ENCODE measurements around the gene MTNR1A.
"Not testable (repeated sequence)": the region's sequence is repeated elsewhere in the genome, so short reads cannot be mapped to it uniquely, and the experiment has no call there.

MTNR1A gene

GRCh38 chr4:186563761-186564160 is 8.4 kb upstream of the MTNR1A start:
- no peak for DNase-seq (ENCODE audit: low read depth in 2 of 2, low spot score in 1 of 2)

- DNase-seq (ENCODE audit: low read depth in 2 of 2, low spot score in 1 of 2) = no peak
These were observed 6.4 kb upstream of the MTNR1A start for GRCh38 chr4:186561748-186562147.

- no peak for DNase-seq (ENCODE audit: low read depth in 2 of 2, low spot score in 1 of 2)
These were observed 5.3 kb upstream of the MTNR1A start for GRCh38 chr4:186560647-186561046.

- no peak for DNase-seq (ENCODE audit: low read depth in 2 of 2, low spot score in 1 of 2)
These were observed 2.1 kb upstream of the MTNR1A start for GRCh38 chr4:186557486-186557885.

GRCh38 chr4:186557061-186557460 is 1.7 kb upstream of the MTNR1A start:
- DNase-seq (ENCODE audit: low read depth in 2 of 2, low spot score in 1 of 2) = no peak

GRCh38 chr4:186554539-186554913 is 841 bp downstream of the MTNR1A start:
- no peak for DNase-seq (ENCODE audit: low read depth in 2 of 2, low spot score in 1 of 2)

- no peak for DNase-seq (ENCODE audit: low read depth in 2 of 2, low spot score in 1 of 2)
These were observed 1.6 kb downstream of the MTNR1A start for GRCh38 chr4:186553717-186554116.

GRCh38 chr4:186551849-186552248 is 3.5 kb downstream of the MTNR1A start:
- no peak for DNase-seq (ENCODE audit: low read depth in 2 of 2, low spot score in 1 of 2)

- DNase-seq (ENCODE audit: low read depth in 2 of 2, low spot score in 1 of 2) = no peak
These were observed 9.9 kb downstream of the MTNR1A start for GRCh38 chr4:186545436-186545835.

GRCh38 chr4:186543206-186543605 is 12.2 kb downstream of the MTNR1A start:
- DNase-seq (ENCODE audit: low read depth in 2 of 2, low spot score in 1 of 2) = no peak

GRCh38 chr4:186541801-186542200 is 13.6 kb downstream of the MTNR1A start:
- no peak for DNase-seq (ENCODE audit: low read depth in 2 of 2, low spot score in 1 of 2)

- no peak for DNase-seq (ENCODE audit: low read depth in 2 of 2, low spot score in 1 of 2)
These were observed 17.4 kb downstream of the MTNR1A start for GRCh38 chr4:186537843-186538521.

GRCh38 chr4:186536285-186536684 is 19.1 kb downstream of the MTNR1A start:
- no peak for DNase-seq (ENCODE audit: low read depth in 2 of 2, low spot score in 1 of 2)

GRCh38 chr4:186534056-186534455 is 21.3 kb downstream of the MTNR1A start:
- DNase-seq (ENCODE audit: low read depth in 2 of 2, low spot score in 1 of 2) = no peak

GRCh38 chr4:186523927-186524326 is 31.4 kb downstream of the MTNR1A start:
- DNase-seq (ENCODE audit: low read depth in 2 of 2, low spot score in 1 of 2) = not testable (repeated sequence)

- DNase-seq (ENCODE audit: low read depth in 2 of 2, low spot score in 1 of 2) = no peak
These were observed 39.1 kb downstream of the MTNR1A start for GRCh38 chr4:186516287-186516686.

- DNase-seq (ENCODE audit: low read depth in 2 of 2, low spot score in 1 of 2) = no peak
These were observed 41.0 kb downstream of the MTNR1A start for GRCh38 chr4:186514271-186514950.

- DNase-seq (ENCODE audit: low read depth in 2 of 2, low spot score in 1 of 2) = not testable (repeated sequence)
These were observed 50.6 kb downstream of the MTNR1A start for GRCh38 chr4:186504771-186505170.

GRCh38 chr4:186502231-186502630 is 53.1 kb downstream of the MTNR1A start:
- DNase-seq (ENCODE audit: low read depth in 2 of 2, low spot score in 1 of 2) = no peak

- DNase-seq (ENCODE audit: low read depth in 2 of 2, low spot score in 1 of 2) = no peak
These were observed 53.8 kb downstream of the MTNR1A start for GRCh38 chr4:186501554-186501953.

- DNase-seq (ENCODE audit: low read depth in 2 of 2, low spot score in 1 of 2) = no peak
These were observed 54.6 kb downstream of the MTNR1A start for GRCh38 chr4:186500721-186501304.

- DNase-seq (ENCODE audit: low read depth in 2 of 2, low spot score in 1 of 2) = no peak
These were observed 55.9 kb downstream of the MTNR1A start for GRCh38 chr4:186499467-186499866.

- no peak for DNase-seq (ENCODE audit: low read depth in 2 of 2, low spot score in 1 of 2)
These were observed 58.3 kb downstream of the MTNR1A start for GRCh38 chr4:186497043-186497442.

Measured in stimulated activated CD8-positive, alpha-beta memory T cell treated with anti-CD3 and anti-CD28 coated beads, Interleukin-4, amount 100 ng/mL, for 1 hour (primary cell).